Ishikawa (cell line): ENCODE data around the gene TENT5A.

Source experiments
- CEBPB ChIP-seq: IDR thresholded peaks from 2 replicates; pipeline ENCODE4 v1.6.1; 2012
- CREB1 ChIP-seq: IDR thresholded peaks from 2 replicates; pipeline ENCODE4 v1.6.1; 2012; ENCODE audit warnings: low read depth
- EGR1 ChIP-seq: IDR thresholded peaks from 2 replicates; pipeline ENCODE4 v1.6.1; 2012
- EP300 ChIP-seq: IDR thresholded peaks from 2 replicates; pipeline ENCODE4 v1.6.1; 2012; ENCODE audit warnings: borderline replicate concordance
- FOXM1 ChIP-seq: IDR thresholded peaks from 2 replicates; pipeline ENCODE4 v1.6.1; 2012; ENCODE audit warnings: low read depth, borderline replicate concordance
- NFIC ChIP-seq: IDR thresholded peaks from 2 replicates; pipeline ENCODE4 v1.6.1; 2012
- RAD21 ChIP-seq: IDR thresholded peaks from 2 replicates; pipeline ENCODE4 v1.6.1; 2012; ENCODE audit warnings: low read depth
- TAF1 ChIP-seq: IDR thresholded peaks from 2 replicates; pipeline ENCODE4 v1.6.1; 2012; ENCODE audit warnings: low read depth, mild to moderate bottlenecking
- TEAD4 ChIP-seq: IDR thresholded peaks from 2 replicates; pipeline ENCODE4 v1.6.1; 2012
- YY1 ChIP-seq: IDR thresholded peaks from 2 replicates; pipeline ENCODE4 v1.6.1; 2012; ENCODE audit warnings: low read depth
- TF ChIP-seq, protein P1 (sequence below): IDR thresholded peaks from 2 replicates; pipeline ENCODE4 v1.6.1; 2012; ENCODE audit warnings: low read depth, mild to moderate bottlenecking
- TF ChIP-seq, protein P2 (sequence below): IDR thresholded peaks from 2 replicates; pipeline ENCODE4 v1.6.1; 2012
- TF ChIP-seq, protein P3 (sequence below): IDR thresholded peaks from 2 replicates; pipeline ENCODE4 v1.6.1; 2012

DNA sequence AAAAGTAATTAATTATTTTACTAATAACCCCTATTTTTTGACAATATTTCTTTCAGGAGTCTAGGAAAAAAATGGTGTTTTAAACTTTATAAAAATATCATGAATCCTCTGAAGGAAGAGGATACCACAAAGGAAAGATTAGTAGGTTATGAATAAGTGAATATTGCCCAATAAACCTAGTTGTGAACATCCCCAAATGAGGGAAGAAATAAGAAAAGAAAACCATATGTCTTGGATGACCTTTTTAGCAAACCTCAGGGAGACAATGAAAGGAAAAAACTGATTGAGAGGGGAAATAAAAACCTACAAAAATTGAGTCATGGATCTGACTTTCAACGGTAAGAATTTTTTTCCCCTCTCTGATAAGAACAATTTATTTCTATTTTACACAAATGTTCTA is 34.4 kb downstream of the TENT5A start:
- TF ChIP-seq TAF1 (no peak), NFIC (no peak), EP300 (no peak), EGR1 (no peak), FOXM1 (no peak), CREB1 (no peak), TEAD4 (no peak), YY1 (no peak), RAD21 (no peak), CEBPB (no peak)
- TF ChIP-seq, protein P1, sequence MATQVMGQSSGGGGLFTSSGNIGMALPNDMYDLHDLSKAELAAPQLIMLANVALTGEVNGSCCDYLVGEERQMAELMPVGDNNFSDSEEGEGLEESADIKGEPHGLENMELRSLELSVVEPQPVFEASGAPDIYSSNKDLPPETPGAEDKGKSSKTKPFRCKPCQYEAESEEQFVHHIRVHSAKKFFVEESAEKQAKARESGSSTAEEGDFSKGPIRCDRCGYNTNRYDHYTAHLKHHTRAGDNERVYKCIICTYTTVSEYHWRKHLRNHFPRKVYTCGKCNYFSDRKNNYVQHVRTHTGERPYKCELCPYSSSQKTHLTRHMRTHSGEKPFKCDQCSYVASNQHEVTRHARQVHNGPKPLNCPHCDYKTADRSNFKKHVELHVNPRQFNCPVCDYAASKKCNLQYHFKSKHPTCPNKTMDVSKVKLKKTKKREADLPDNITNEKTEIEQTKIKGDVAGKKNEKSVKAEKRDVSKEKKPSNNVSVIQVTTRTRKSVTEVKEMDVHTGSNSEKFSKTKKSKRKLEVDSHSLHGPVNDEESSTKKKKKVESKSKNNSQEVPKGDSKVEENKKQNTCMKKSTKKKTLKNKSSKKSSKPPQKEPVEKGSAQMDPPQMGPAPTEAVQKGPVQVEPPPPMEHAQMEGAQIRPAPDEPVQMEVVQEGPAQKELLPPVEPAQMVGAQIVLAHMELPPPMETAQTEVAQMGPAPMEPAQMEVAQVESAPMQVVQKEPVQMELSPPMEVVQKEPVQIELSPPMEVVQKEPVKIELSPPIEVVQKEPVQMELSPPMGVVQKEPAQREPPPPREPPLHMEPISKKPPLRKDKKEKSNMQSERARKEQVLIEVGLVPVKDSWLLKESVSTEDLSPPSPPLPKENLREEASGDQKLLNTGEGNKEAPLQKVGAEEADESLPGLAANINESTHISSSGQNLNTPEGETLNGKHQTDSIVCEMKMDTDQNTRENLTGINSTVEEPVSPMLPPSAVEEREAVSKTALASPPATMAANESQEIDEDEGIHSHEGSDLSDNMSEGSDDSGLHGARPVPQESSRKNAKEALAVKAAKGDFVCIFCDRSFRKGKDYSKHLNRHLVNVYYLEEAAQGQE, result no peak
- TF ChIP-seq, protein P2, sequence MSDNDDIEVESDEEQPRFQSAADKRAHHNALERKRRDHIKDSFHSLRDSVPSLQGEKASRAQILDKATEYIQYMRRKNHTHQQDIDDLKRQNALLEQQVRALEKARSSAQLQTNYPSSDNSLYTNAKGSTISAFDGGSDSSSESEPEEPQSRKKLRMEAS, result no peak
- TF ChIP-seq, protein P3, sequence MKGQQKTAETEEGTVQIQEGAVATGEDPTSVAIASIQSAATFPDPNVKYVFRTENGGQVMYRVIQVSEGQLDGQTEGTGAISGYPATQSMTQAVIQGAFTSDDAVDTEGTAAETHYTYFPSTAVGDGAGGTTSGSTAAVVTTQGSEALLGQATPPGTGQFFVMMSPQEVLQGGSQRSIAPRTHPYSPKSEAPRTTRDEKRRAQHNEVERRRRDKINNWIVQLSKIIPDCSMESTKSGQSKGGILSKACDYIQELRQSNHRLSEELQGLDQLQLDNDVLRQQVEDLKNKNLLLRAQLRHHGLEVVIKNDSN, result no peak
